GM12878 (cell line): ENCODE data around the gene TTC23. TPM values are rescaled to one million over a fixed set of nuclear protein-coding genes. Genes with fewer than 3 reads are reported as not detected.
A peak's percentile ranks its signal among the peaks of the same experiment; 100 is the strongest.

ENCODE experiments used
- CBX5 ChIP-seq: sonication (generic); IDR thresholded peaks from 2 replicates; pipeline ENCODE4 v1.6.1; 2016; ENCODE audit warnings: low read depth, moderate library complexity, mild to moderate bottlenecking, inconsistent platforms
- CHD2 ChIP-seq: IDR thresholded peaks from 2 replicates; pipeline ENCODE4 v1.6.1; 2011; ENCODE audit warnings: low read depth, low read length, improper control_type of control experiment, borderline replicate concordance
- NR2C1 ChIP-seq: fragments of 450-650 bp; IDR thresholded peaks from 2 replicates; pipeline ENCODE4 v1.6.1; 2017; ENCODE audit warnings: antibody characterized with exemption, mild to moderate bottlenecking, moderate library complexity
- POLR2AphosphoS2 ChIP-seq: IDR thresholded peaks from 2 replicates; pipeline ENCODE4 v1.6.1; 2011; ENCODE audit warnings: low read depth, mild to moderate bottlenecking, low read length, improper control_type of control experiment, moderate library complexity
- STAT3 ChIP-seq: IDR thresholded peaks from 2 replicates; pipeline ENCODE4 v1.6.1; 2011; ENCODE audit warnings: low read depth, low read length, improper control_type of control experiment
- polyA plus RNA-seq, 11 experiments: library from polyadenylated mRNA; depleted of rRNA in 4 of 11; unstranded in 6 of 11; stranded (reverse) in 5 of 11; fragments of >200 nt; fragmentation: Nextera tagmentation in 4 of 11; fragmentation: Illumina TruSeq in 1 of 11; extraction: Ambion mirVana in 4 of 11; extraction: Trizol in 1 of 11; gene quantifications; 1 replicate in 1 of 11; 2 replicates in 10 of 11; pipeline versions ENCODE4 v1.2.1 to v1.2.3, GENCODE V29; 2011 to 2016; ENCODE audit warnings: inconsistent platforms in 2 of 11, missing spikeins in 2 of 11, low read depth in 1 of 11
- total RNA-seq, 4 experiments: library from RNA; depleted of rRNA in 3 of 4; stranded (reverse); fragments of >200 nt in 3 of 4; fragmentation: Illumina TruSeq in 1 of 4; extraction: Trizol in 1 of 4; gene quantifications; 2 replicates each; pipeline versions ENCODE4 v1.2.1 to v1.2.3, GENCODE V29; 2013 to 2021
- TF ChIP-seq, protein P1 (sequence below), 3 experiments: IDR thresholded peaks in 2 of 3; conservative IDR thresholded peaks in 1 of 3; 2 replicates each; pipeline ENCODE4 v1.5.1; 2011; ENCODE audit warnings: low read depth in 3 of 3, low read length in 3 of 3, mild to moderate bottlenecking in 3 of 3, control low read depth in 2 of 3, moderate library complexity in 2 of 3, inconsistent platforms in 1 of 3, mixed read lengths in 1 of 3; ENCODE audit not compliant: control insufficient read depth in 2 of 3, insufficient read depth in 1 of 3; ENCODE audit errors: extremely low read depth in 1 of 3
- TF ChIP-seq, protein P2 (sequence below): IDR thresholded peaks from 2 replicates; pipeline ENCODE4 v1.6.1; 2011; ENCODE audit warnings: borderline replicate concordance, low read depth, mild to moderate bottlenecking, moderate library complexity, low read length; ENCODE audit not compliant: insufficient read depth, poor library complexity, severe bottlenecking
- TF ChIP-seq, protein P3 (sequence below): fragments of 450-650 bp; formaldehyde crosslinking; IDR thresholded peaks from 2 replicates; pipeline ENCODE4 v1.4.0; 2022; ENCODE audit warnings: mild to moderate bottlenecking, moderate library complexity
- TF ChIP-seq, protein P4 (sequence below): fragments of 450-650 bp; IDR thresholded peaks from 2 replicates; pipeline ENCODE4 v1.6.1; 2014; ENCODE audit warnings: mild to moderate bottlenecking
- TF ChIP-seq, protein P5 (sequence below): fragments of 450-650 bp; IDR thresholded peaks from 2 replicates; pipeline ENCODE4 v1.6.1; 2017; ENCODE audit warnings: mild to moderate bottlenecking, moderate library complexity
- TF ChIP-seq, protein P6 (sequence below): IDR thresholded peaks from 2 replicates; pipeline ENCODE4 v1.6.1; 2012; ENCODE audit warnings: low read depth, low read length, improper control_type of control experiment

The TTC23 gene
- total and polyA plus RNA-seq, 10 of the 15 experiments (the other 5 are each of a cell fraction or from before 2014, with no cell fraction given) = 1.2 to 9.0 (median 6.5) TPM

DNA sequence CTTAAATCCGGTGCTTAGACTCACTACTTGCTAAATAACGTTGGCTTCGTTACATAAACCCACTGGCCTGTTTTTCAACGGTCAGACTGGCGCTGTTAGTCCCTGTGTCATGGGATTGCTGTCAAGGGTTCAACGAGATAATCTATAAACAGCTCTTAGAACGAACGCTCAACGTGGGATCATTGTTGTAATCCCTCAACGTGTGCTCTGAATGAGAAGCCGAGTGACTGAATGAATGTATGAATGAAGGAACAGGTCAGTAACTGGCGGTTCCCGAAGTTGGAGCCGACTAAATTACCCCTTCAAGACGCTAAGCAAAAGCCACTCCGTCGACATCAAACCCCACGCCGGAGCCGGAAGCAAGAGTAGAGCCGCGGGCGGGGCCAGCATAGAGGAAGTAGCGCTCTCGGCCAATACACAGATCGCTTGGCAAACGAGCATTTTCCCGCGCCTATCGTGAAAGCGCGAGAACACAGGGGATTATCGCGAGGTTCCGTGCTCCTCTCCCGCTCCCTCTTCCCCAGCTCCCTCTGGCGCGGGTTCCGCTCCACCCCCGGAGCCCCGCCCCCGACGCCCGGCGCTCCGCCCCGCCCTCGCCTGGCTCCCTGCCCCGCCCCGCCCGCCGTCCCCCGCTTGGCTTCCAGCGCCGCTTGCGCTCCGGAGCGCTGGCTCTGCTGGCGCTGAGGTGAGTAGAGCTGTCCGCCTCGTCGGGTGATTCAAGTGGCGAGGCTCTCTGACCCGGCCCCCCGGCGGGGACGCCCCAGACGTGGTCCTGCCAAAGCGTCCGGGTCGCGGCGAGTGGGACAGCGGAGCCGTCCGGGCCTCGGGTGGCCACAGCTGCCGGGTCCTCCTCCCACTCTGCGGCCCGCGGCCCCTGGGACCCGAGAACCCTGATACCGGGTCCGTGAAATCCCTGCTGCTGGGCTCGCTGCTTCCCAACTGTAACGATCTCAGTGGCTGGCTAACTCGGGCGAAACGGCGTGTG lies 1.8 kb upstream of the TTC23 start, which contains the start of gene LRRC28 (continued):
- TF ChIP-seq, protein P1, sequence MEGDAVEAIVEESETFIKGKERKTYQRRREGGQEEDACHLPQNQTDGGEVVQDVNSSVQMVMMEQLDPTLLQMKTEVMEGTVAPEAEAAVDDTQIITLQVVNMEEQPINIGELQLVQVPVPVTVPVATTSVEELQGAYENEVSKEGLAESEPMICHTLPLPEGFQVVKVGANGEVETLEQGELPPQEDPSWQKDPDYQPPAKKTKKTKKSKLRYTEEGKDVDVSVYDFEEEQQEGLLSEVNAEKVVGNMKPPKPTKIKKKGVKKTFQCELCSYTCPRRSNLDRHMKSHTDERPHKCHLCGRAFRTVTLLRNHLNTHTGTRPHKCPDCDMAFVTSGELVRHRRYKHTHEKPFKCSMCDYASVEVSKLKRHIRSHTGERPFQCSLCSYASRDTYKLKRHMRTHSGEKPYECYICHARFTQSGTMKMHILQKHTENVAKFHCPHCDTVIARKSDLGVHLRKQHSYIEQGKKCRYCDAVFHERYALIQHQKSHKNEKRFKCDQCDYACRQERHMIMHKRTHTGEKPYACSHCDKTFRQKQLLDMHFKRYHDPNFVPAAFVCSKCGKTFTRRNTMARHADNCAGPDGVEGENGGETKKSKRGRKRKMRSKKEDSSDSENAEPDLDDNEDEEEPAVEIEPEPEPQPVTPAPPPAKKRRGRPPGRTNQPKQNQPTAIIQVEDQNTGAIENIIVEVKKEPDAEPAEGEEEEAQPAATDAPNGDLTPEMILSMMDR (IDR thresholded peaks at IDR 0.05 in 2 of 3, conservative IDR thresholded peaks at IDR 0.05 in 1 of 3; ENCODE audit: control insufficient read depth in 2 of 3, extremely low read depth in 1 of 3, insufficient read depth in 1 of 3, low read depth in 3 of 3, low read length in 3 of 3) = no peak
- no peak for TF ChIP-seq NR2C1
- TF ChIP-seq, protein P2, sequence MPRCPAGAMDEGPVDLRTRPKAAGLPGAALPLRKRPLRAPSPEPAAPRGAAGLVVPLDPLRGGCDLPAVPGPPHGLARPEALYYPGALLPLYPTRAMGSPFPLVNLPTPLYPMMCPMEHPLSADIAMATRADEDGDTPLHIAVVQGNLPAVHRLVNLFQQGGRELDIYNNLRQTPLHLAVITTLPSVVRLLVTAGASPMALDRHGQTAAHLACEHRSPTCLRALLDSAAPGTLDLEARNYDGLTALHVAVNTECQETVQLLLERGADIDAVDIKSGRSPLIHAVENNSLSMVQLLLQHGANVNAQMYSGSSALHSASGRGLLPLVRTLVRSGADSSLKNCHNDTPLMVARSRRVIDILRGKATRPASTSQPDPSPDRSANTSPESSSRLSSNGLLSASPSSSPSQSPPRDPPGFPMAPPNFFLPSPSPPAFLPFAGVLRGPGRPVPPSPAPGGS = no peak
- TF ChIP-seq, protein P3, sequence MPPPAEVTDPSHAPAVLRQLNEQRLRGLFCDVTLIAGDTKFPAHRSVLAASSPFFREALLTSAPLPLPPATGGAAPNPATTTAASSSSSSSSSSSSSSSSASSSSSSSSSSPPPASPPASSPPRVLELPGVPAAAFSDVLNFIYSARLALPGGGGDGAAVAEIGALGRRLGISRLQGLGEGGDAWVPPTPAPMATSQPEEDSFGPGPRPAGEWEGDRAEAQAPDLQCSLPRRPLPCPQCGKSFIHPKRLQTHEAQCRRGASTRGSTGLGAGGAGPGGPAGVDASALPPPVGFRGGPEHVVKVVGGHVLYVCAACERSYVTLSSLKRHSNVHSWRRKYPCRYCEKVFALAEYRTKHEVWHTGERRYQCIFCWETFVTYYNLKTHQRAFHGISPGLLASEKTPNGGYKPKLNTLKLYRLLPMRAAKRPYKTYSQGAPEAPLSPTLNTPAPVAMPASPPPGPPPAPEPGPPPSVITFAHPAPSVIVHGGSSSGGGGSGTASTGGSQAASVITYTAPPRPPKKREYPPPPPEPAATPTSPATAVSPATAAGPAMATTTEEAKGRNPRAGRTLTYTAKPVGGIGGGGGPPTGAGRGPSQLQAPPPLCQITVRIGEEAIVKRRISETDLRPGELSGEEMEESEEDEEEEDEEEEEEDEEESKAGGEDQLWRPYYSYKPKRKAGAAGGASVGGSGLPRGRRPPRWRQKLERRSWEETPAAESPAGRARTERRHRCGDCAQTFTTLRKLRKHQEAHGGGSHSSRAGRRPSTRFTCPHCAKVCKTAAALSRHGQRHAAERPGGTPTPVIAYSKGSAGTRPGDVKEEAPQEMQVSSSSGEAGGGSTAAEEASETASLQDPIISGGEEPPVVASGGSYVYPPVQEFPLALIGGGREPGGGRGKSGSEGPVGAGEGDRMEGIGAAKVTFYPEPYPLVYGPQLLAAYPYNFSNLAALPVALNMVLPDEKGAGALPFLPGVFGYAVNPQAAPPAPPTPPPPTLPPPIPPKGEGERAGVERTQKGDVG (CRISPR knock-in tag) = no peak
- TF ChIP-seq CHD2 = peak; percentile 99
- TF ChIP-seq CBX5 = no peak
- TF ChIP-seq STAT3 = no peak
- TF ChIP-seq, protein P4, sequence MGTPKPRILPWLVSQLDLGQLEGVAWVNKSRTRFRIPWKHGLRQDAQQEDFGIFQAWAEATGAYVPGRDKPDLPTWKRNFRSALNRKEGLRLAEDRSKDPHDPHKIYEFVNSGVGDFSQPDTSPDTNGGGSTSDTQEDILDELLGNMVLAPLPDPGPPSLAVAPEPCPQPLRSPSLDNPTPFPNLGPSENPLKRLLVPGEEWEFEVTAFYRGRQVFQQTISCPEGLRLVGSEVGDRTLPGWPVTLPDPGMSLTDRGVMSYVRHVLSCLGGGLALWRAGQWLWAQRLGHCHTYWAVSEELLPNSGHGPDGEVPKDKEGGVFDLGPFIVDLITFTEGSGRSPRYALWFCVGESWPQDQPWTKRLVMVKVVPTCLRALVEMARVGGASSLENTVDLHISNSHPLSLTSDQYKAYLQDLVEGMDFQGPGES = peak; percentile 62; the same call in 1 of the 2 replicates
- TF ChIP-seq, protein P5, sequence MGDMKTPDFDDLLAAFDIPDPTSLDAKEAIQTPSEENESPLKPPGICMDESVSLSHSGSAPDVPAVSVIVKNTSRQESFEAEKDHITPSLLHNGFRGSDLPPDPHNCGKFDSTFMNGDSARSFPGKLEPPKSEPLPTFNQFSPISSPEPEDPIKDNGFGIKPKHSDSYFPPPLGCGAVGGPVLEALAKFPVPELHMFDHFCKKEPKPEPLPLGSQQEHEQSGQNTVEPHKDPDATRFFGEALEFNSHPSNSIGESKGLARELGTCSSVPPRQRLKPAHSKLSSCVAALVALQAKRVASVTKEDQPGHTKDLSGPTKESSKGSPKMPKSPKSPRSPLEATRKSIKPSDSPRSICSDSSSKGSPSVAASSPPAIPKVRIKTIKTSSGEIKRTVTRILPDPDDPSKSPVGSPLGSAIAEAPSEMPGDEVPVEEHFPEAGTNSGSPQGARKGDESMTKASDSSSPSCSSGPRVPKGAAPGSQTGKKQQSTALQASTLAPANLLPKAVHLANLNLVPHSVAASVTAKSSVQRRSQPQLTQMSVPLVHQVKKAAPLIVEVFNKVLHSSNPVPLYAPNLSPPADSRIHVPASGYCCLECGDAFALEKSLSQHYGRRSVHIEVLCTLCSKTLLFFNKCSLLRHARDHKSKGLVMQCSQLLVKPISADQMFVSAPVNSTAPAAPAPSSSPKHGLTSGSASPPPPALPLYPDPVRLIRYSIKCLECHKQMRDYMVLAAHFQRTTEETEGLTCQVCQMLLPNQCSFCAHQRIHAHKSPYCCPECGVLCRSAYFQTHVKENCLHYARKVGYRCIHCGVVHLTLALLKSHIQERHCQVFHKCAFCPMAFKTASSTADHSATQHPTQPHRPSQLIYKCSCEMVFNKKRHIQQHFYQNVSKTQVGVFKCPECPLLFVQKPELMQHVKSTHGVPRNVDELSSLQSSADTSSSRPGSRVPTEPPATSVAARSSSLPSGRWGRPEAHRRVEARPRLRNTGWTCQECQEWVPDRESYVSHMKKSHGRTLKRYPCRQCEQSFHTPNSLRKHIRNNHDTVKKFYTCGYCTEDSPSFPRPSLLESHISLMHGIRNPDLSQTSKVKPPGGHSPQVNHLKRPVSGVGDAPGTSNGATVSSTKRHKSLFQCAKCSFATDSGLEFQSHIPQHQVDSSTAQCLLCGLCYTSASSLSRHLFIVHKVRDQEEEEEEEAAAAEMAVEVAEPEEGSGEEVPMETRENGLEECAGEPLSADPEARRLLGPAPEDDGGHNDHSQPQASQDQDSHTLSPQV = no peak
- TF ChIP-seq, protein P6, sequence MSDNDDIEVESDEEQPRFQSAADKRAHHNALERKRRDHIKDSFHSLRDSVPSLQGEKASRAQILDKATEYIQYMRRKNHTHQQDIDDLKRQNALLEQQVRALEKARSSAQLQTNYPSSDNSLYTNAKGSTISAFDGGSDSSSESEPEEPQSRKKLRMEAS = peak; percentile 49; the same call in 1 of the 2 replicates
- peak; percentile 95 for TF ChIP-seq POLR2AphosphoS2
